Inferior parietal cortex (tissue), 1 donor: ENCODE data around the gene GATA3.
"Not testable (repeated sequence)": the region's sequence is repeated elsewhere in the genome, so short reads cannot be mapped to it uniquely, and the experiment has no call there.

Experiments used
- DNase-seq: peaks from one replicate; pipeline ENCODE4 v3.0.0-alpha.2; 2016; ENCODE audit errors: extremely low spot score

The GATA3 gene

DNA sequence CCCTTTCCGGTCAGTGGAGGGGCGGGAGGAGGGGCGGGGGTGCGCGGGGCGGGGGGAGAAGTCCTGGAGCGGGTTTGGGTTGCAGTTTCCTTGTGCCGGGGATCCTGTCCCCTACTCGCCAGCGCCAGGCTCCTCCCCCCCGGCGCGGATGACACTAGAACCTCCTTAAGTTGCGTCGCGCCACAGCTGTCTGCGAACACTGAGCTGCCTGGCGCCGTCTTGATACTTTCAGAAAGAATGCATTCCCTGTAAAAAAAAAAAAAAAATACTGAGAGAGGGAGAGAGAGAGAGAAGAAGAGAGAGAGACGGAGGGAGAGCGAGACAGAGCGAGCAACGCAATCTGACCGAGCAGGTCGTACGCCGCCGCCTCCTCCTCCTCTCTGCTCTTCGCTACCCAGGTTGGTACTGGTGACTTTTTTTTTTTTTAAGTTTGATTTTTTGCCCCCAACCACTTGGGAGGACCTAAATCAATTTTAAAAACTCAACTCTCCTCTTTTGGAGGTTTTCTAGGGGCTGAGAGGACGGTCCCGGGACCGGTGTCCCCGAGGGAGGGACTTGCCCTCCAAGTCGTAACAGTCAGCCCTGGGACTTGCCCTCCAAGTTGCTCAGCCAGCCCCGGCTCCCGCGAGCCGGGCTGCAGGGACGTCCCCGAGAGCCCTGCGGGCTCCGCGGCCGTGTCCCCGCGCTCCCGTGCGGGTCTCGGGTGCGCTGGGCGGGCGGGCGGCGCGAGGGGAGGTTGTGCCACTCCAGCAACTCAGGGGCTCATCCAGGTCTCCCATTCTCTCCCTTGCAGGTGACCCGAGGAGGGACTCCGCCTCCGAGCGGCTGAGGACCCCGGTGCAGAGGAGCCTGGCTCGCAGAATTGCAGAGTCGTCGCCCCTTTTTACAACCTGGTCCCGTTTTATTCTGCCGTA is at the start of gene GATA3:
GATA3 (plus strand) TSS at position 195 of the 914 bp plus-strand sequence. CDS start 968 bp downstream, outside the sequence.
- no peak for DNase-seq

GRCh38 chr10:8006274-8006999 is 48.1 kb upstream of the GATA3 start:
- DNase-seq, result no peak

DNA sequence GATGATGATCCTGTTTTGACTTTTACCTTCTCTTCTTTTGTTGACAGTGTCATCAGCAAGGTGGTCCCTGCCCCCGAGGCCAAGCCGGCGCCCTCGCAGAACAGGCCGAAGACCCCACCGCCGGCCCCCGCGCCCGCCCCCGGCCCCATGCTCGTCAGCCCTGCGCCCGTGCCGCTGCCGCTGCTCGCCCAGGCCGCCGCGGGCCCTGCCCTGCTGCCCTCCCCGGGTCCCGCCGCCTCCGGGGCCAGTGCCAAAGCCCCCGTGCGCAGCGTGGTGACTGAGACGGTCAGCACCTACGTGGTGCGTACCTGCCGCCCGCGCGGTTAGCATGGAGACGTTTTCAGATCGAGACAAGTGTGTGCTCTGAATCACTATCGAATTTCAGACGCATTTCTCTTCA is 45.5 kb upstream of the GATA3 start:
- DNase-seq, result no peak

DNA sequence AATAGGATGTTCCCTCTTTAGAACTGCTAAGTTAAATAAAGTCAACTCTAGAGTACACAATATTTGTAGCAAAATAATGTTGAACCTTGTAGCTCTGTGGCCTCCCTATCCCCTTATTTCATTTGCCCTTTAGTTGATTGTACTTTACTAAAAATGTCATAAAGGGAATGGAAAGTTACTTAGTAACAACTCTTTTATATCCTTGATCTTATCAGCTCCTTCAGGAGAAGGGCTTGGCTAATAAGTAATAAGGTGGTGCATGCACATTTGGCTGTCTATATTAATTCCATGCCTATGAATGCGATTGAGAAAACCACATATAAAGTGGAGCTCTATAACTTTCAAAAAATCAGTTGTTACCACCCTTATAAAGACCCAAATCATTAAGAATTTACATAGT is 41.5 kb upstream of the GATA3 start:
- DNase-seq, result no peak

GRCh38 chr10:8013619-8014018 is 40.9 kb upstream of the GATA3 start:
- DNase-seq, result no peak

DNA sequence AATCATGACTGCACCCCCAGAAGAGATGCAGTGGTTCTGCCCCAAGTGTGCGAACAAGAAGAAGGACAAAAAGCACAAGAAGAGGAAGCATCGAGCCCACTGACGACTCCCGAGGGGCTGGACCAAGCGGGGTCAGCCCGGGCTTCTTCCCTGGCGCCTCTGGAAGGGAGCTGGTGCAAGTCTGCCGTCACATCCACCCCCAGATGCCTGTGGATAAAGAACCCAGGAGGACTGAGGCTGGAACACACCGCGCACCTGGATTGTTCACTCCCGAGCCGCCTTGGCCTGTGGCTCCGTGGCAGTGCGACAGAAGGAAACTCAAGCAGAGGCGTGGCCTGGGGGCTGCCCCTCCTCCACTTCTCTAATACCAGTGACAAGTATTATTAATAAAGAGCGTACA is 39.8 kb upstream of the GATA3 start:
- no peak for DNase-seq

- DNase-seq, result no peak
These were observed 37.2 kb upstream of the GATA3 start for GRCh38 chr10:8017277-8017676.

- DNase-seq, result no peak
These were observed 31.2 kb upstream of the GATA3 start for GRCh38 chr10:8023321-8023720.

GRCh38 chr10:8023851-8024250 is 30.6 kb upstream of the GATA3 start:
- no peak for DNase-seq

- DNase-seq, result no peak
These were observed 27.9 kb upstream of the GATA3 start for GRCh38 chr10:8026349-8027259.

DNA sequence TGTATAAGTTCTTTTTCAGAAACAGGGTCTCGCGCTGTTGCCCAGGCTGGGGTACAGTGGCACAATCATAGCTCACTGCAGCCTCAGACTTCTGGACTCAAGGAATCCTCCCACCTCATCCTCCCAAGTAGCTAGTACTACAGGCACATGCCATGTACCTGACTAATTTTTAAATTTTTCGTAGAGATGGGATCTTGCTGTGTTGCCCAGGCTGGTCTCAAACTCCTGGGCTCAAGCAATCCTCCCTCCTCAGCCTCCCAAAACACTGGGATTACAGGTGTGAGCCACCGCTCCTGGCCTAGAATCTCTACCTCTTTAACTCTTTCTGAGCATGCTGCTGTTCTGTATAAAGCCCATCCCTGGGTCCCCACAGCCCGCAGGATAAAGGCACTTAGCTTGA is 23.3 kb upstream of the GATA3 start:
- not testable (repeated sequence) for DNase-seq

DNA sequence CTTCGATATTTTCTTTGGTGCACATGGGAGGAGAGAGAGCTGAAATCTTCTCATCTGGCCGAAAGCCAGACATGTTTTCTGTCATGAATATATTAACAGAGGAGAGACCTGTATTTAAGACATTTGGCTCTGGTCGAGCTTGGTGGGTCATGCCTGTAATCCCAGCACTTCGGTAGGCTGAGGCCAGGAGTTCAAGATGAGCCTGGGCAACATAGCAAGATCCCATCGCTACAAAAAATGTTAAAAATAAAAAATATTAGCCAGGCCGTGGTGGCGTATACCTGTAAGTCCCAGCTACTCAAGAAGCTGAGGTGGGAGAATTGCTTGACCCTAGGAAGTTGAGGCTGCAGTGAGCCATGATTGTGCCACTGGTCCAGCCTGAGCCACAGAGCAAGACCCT is 21.9 kb upstream of the GATA3 start:
- no peak for DNase-seq

DNA sequence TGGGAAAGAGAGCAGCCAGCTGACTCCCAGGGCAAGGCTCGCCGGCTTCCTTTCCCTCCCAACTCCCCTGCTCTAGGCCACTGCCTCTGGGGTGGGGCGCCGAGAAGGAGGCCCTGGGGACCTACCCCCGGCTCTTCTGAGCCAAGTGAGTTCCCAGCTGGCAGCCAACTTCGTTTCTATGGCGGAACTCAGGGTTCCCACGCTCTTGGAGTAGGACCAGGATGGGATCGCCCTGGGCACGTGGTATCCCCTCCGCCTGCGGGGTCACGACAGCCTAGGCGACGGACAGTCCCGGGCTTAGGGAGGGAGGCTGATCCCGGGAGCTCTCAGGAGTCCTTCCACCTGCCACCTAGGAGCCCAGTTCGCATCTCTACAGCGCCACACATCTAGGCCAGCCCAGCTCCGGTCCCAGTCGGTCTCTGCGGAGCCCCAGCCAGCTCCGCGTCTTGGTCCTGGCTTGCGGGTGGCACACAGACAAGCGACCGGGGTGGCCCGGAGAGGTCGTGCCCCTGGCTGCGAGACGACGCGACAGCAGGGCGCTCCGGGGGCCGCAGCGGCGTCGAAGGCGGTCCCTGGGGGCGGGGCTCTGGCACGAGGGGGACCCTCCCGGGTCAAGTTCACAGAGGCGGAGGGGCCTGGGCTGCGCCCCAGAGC is 20.5 kb upstream of the GATA3 start:
- DNase-seq, result no peak

- no peak for DNase-seq
These were observed 20.0 kb upstream of the GATA3 start for GRCh38 chr10:8034466-8035005.

DNA sequence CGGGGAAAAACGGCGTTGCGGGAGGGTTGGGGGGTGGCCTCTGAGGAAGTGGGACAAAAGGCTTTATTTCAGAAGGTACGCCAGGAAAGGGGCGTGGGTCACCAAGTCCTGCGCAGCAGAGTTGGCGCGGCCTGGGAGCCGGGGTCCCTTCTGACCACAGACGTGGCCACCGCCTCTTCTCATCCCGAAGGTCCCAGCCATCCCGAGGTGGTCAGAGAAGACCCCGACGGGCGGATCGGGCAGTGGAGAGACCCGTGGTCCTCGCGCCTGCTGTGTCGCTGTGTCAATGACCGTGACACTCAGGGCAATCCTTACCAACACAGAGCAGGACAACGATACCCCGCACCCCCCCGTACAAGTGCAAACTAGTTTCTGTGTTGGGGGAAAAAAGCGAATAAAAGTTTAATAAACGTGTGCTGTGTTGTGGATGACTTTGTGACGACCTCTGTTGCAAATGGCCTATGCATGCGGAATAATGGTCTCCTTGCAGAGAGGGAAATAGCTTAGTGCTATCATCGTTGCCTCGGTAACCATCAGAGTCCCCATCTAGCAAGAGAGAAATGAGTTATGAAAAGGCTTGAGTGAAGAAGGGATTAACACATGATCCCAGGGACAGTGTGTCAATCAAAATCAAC is 19.4 kb upstream of the GATA3 start:
- no peak for DNase-seq

- no peak for DNase-seq
These were observed 18.6 kb upstream of the GATA3 start for GRCh38 chr10:8035641-8036470.

DNA sequence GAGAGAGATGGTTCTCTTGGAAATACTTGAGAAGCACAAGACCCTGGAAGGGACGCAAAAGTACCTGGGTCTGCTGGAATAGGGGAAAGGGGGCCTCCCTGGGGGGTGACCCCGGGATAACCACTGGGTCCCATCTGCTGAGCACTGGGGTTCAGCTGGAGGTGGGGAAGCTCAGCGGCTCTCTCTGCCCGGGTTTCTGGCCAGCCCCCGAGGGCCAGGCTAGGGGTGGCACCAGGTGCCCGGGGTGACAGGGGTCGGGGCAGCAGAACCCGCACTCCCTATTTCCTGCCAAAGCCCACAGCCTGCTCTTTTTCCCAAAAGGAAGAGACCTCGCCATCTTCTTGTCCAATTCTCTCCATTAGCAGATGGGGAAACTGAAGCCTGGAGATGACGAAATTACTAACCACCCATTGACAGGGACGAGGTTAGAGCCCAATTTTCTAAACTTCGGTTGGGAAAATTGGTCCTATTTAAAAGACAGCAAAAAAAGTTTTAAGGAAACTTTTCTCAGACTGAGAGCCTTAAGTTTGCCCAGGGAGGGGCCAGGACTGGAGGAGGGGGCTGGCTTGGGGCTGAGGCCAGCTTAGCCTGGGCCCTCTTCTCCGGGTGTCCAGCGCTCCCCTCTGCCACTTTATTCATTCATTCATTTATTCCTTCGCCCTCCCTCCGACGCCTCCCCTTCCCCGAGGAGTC is 17.8 kb upstream of the GATA3 start:
- DNase-seq, result no peak

DNA sequence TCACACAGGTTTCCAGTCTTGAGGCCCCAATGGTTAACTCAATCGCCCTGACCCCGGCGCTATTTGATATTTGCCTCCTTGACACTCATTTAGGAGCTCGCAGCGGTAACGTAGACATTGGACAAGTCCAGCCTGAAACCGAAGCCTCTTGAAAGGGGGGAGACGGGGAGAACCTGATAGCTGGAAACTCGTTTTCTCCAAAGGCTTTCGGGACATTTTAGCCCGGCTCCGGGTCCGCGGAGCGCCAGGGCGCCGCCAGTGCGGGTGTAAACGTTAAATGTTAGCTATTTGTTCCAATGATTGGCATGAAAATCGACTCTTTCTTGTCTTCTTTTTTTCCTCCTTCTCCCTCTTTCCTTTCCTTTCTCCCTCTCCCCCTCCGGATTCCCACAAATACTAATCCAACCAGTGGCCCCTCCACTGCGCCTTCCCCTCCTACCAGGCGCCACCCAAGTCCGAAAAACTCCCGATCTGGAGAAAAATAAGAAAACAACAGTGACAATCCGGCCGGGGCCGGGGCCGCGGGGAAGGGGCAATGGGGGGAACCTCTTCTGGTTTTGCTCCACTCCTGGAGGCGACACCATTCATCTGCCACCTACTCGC is 17.2 kb upstream of the GATA3 start:
- DNase-seq, result no peak
